ENCODE results near the gene PSMC6. TPM values are rescaled to one million over a fixed set of nuclear protein-coding genes. Genes with fewer than 3 reads are reported as not detected.
A peak's percentile ranks its signal among the peaks of the same experiment; 100 is the strongest.

The PSMC6 gene
- total RNA-seq, 6 experiments from 2014 or later: 40.7 to 63.0 (median 51.3) TPM

GRCh38 chr14:52692248-52692962, 14.6 kb upstream of the PSMC6 start:
- Histone ChIP-seq H3K9me3 (no peaks in the 10 kb centered on the region), H3K27me3 (no peaks in the 10 kb centered on the region), H3K4me3 (no peak overlapping the region), H3K27ac (no peak overlapping the region), H3K4me1 (peaks cover 0 to 28% (median 4%) of the 10 kb centered on the region in 4 donors), H3K36me3 (no peaks in the 10 kb centered on the region)
- TF ChIP-seq POLR2A (IDR thresholded peaks at IDR 0.05): no peak
- TF ChIP-seq, protein P1, sequence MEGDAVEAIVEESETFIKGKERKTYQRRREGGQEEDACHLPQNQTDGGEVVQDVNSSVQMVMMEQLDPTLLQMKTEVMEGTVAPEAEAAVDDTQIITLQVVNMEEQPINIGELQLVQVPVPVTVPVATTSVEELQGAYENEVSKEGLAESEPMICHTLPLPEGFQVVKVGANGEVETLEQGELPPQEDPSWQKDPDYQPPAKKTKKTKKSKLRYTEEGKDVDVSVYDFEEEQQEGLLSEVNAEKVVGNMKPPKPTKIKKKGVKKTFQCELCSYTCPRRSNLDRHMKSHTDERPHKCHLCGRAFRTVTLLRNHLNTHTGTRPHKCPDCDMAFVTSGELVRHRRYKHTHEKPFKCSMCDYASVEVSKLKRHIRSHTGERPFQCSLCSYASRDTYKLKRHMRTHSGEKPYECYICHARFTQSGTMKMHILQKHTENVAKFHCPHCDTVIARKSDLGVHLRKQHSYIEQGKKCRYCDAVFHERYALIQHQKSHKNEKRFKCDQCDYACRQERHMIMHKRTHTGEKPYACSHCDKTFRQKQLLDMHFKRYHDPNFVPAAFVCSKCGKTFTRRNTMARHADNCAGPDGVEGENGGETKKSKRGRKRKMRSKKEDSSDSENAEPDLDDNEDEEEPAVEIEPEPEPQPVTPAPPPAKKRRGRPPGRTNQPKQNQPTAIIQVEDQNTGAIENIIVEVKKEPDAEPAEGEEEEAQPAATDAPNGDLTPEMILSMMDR (IDR thresholded peaks at IDR 0.05): no peak
- ATAC-seq (peak in 1 of 4 donors; percentile 2), DNase-seq (no peak)
- intact Hi-C loops (cut with DNase I): no loop called here
- 57% methylated on average over 5 of the region's 5 CpGs for WGBS (ENCODE audit: insufficient coverage, low coverage, low lambda C conversion rate, missing lambda C conversion rate)

DNA sequence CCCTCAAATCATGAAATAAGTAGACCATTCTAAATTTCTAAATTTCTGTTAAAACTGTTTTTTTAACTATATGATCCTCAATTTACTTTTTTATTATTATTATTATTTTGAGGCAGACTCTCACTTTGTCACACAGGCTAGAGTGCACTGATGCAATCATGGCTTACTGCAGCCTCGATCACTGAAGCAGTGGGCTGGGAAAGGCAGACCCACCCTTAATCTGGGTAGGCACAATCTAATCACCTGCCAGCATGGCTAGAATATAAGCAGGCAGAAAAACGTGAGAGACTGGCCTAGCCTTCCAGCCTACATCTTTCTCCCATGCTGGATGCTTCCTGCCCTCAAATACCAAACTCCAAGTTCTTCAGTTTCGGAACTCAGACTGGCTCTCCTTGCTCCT, 14.0 kb upstream of the PSMC6 start:
- H3K4me1 ChIP-seq: peaks cover 0 to 28% (median 4%) of the 10 kb centered on the region in 4 donors
- no peak for ATAC-seq
- DNase-seq: no peak
- no peaks in the 10 kb centered on the region for H3K9me3 ChIP-seq
- H3K27ac ChIP-seq: no peak overlapping the region
- no peak for TF ChIP-seq POLR2A (IDR thresholded peaks at IDR 0.05)
- TF ChIP-seq, protein P1 (IDR thresholded peaks at IDR 0.05): no peak
- H3K36me3 ChIP-seq: no peaks in the 10 kb centered on the region
- 72% methylated on average over 3 of the region's 3 CpGs for WGBS (ENCODE audit: insufficient coverage, low coverage, low lambda C conversion rate, missing lambda C conversion rate)
- no peak overlapping the region for H3K4me3 ChIP-seq
- no peaks in the 10 kb centered on the region for H3K27me3 ChIP-seq
- intact Hi-C loops (cut with DNase I): no loop called here

DNA sequence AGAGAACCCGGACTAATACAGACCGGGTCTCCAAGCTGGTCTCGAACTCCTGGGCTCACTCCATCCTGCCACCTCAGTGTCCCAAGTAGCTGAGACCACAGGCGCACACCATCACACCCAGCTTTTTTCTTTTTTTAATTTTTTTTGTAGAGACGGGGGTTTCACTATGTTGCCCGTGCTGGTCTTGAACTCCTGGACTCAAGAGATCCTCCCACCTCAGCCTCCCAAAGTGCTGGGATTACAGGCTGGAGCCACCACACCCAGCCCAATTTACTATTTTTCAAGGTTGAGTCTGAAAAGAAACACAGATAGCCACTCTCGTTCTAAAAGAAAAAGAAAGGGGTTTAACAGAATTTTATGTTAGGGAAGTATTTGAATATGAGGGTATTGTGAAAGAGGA, 13.5 kb upstream of the PSMC6 start:
- H3K4me3 ChIP-seq: no peak overlapping the region
- intact Hi-C loops (cut with DNase I): no loop called here
- DNase-seq: no peak
- no peaks in the 10 kb centered on the region for H3K27me3 ChIP-seq
- H3K4me1 ChIP-seq: peaks cover 0 to 28% (median 4%) of the 10 kb centered on the region in 4 donors
- no peak overlapping the region for H3K27ac ChIP-seq
- WGBS (ENCODE audit: insufficient coverage, low coverage, low lambda C conversion rate, missing lambda C conversion rate): 93% methylated on average over 7 of the region's 7 CpGs
- ATAC-seq: no peak
- H3K36me3 ChIP-seq: no peaks in the 10 kb centered on the region
- no peaks in the 10 kb centered on the region for H3K9me3 ChIP-seq
- TF ChIP-seq, protein P1 (IDR thresholded peaks at IDR 0.05): no peak
- no peak for TF ChIP-seq POLR2A (IDR thresholded peaks at IDR 0.05)

DNA sequence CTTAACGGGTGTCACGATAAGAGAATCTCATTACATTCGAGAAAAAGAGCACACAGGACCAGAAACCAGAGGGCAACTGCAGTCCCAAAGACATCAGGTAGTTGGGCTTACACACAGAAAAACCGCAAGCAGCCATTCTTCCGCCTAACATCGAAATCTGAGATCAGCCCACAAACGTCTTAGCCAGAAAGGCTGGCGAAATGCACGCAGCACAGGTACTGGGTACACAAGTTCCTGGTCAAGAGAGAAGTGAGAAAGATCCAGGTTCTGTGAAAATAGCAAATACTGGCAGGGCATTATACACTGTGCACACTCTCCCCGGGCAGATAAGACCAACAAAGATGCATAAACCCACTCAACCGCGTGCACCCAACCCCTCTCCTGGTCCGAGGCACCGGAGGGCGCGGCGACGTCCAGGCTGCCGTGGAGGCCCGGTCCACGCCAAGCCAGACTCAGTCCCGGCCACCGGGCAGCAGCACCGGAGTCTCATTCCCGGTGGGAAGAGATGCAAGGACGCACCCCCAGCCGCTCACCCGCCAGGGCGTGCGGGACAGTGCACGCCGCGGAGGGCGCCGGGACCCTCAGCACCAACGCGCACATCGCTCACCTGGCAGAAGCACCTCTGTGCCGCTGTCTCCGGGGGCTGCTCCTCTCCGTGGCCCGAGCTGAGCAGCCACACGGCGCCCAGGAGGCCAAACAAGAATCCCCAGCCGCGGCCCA, 12.1 kb upstream of the PSMC6 start:
- Histone ChIP-seq H3K4me1 (peaks cover 0 to 30% (median 5%) of the 10 kb centered on the region in 4 donors), H3K4me3 (peak overlapping the region; percentile 79 to 90 (median 83)), H3K36me3 (no peaks in the 10 kb centered on the region), H3K9me3 (no peaks in the 10 kb centered on the region), H3K27ac (peak overlapping the region; percentile 92 to 99 (median 93)), H3K27me3 (no peaks in the 10 kb centered on the region)
- intact Hi-C loops (cut with DNase I): no loop called here
- TF ChIP-seq, protein P1 (IDR thresholded peaks at IDR 0.05): no peak
- WGBS (ENCODE audit: insufficient coverage, low coverage, low lambda C conversion rate, missing lambda C conversion rate): 0% methylated on average over 4 of the region's 46 CpGs
- ATAC-seq: peak; percentile 30 to 58 (median 53)
- peak in 2 of 3 donors; percentile 61 to 69 for DNase-seq

Data from right lobe of liver (tissue), 6 donors.